PFSK-1 (cell line): ENCODE data around the gene GJD4.

ENCODE experiments used
- POLR2AphosphoS5 ChIP-seq: IDR thresholded peaks from 2 replicates; pipeline ENCODE4 v1.6.1; 2012; ENCODE audit warnings: low read depth, mild to moderate bottlenecking, control low read depth, low read length, moderate library complexity
- REST ChIP-seq, 2 experiments: IDR thresholded peaks; 2 replicates each; pipeline versions ENCODE4 v1.6.1 to v1.8.0; 2011 to 2012; ENCODE audit warnings: low read depth in 2 of 2, low read length in 2 of 2, control low read depth in 1 of 2, inconsistent platforms in 1 of 2, mild to moderate bottlenecking in 1 of 2, moderate library complexity in 1 of 2; ENCODE audit not compliant: insufficient read depth in 1 of 2
- SIN3A ChIP-seq: IDR thresholded peaks from 2 replicates; pipeline ENCODE4 v1.6.1; 2012; ENCODE audit warnings: mild to moderate bottlenecking, low read length, moderate library complexity, borderline replicate concordance; ENCODE audit not compliant: insufficient read depth

- TF ChIP-seq SIN3A (no peak), POLR2AphosphoS5 (no peak), REST (IDR thresholded peaks at IDR 0.05; ENCODE audit: insufficient read depth in 1 of 2, low read depth in 2 of 2, low read length in 2 of 2) (no peak)
Measured at GRCh38 chr10:35578618-35578956, 26.6 kb upstream of the GJD4 start.
